GM18870 (cell line): Measurements from ENCODE around the gene A3GALT2.

Experiments
- ATAC-seq: cut with Tn5 transposase; IDR thresholded peaks from one replicate; pipeline ENCODE4 v1.9.1; 2021; ENCODE audit warnings: moderate library complexity; ENCODE audit not compliant: unreplicated experiment

The A3GALT2 gene

DNA sequence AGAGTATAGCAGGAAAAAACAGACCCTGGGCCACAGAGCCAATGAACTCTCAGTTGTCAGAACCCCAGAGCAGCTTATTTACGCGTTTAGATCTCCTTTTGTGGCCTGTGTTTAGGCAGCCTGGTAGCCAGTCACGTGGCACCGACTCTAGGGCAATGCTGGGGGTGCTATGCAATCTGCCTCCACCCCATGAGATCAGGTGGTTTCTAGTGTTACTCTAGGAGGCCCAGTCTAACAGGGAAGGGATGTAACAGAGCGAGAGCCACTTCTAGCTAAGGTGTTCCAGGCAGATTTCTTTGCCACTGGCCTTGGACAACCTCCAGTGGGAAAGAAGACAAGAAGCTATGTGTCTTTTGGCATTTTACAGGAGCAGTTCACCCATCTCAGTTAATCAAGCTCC, 12.0 kb upstream of the A3GALT2 start:
- ATAC-seq = no peak

DNA sequence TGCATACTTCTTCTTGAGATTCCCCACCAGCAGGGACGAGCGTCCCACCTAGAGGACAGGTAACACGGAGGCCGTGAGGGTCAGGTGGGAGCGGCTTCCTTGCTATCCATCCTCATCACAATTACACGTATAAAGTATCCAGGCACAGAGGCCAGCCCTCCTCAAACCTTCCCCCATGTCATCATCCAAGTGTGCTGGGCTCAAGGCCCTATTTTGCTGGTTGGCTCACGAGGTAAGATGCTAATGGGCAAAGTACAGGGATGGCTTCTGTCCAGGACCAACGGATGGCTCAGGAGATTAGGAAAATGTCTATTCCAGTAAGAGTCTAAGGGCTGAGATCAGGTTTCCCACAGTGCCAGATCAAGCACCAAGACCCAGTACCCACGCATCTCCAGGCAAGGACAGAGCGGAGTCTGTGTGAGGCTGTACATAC, 11.5 kb upstream of the A3GALT2 start:
- no peak for ATAC-seq

DNA sequence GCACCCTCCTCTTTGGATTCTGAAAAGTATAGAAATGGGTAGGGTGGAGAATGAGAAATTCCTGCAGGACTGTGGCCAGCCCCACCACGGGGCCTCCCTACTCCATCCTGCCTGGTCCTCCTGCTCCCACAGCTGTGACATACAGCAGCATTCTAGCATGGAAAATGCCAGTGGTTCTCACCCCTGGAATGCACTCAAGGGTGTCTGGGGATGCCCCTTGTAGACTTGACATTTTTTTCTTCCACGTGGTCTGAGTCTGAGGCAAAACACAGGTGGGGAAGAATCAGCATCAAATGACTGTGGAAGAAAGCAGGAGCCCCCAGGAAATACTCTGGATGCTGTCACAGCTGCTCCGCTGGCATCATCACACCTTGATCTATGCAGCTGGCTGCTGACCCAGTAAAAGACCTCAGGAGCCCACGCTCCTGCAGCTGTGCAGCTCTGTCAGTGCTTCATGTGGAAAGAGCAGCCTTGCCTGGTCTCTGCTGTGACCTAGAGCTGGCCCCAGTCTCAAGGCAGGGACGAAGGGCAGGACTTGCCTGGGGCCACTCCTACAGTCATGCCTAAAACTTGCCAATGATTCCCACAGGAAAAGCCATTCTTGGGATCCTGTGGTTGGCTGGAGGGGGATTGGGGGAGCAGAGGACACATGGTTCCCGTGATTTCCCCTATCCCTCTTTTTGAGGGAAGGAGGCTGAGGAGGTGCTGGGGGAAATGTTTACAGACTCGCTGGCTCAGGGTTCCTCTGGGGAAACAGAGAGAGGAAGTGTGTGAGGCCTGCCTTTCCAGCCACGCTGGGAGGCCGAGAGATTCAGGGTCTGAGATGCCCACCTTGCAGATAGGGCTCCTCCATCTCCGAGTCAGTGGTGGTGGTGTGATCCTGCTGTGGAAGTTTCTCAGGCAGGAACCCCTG, 10.8 kb upstream of the A3GALT2 start:
- ATAC-seq = no peak

DNA sequence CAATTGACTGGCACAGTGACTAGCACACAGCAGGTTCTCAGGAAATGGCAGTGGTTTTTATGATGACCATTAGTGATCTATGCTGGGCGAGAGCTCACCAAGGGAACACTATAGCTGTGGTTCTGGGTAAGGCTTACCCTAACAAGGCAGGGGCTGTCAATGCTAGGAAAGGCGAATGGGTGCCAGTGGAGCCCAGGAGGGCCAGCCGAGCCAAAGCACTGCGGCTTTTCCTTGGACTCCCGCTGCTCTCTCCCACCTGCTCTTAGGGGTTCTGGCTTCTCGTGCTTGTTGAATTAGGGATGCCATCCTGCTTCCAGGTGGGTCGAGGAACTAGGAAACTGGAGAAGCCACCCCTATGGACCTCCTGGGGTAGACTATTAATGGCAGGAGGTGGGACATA, 10.0 kb upstream of the A3GALT2 start:
- ATAC-seq = no peak

DNA sequence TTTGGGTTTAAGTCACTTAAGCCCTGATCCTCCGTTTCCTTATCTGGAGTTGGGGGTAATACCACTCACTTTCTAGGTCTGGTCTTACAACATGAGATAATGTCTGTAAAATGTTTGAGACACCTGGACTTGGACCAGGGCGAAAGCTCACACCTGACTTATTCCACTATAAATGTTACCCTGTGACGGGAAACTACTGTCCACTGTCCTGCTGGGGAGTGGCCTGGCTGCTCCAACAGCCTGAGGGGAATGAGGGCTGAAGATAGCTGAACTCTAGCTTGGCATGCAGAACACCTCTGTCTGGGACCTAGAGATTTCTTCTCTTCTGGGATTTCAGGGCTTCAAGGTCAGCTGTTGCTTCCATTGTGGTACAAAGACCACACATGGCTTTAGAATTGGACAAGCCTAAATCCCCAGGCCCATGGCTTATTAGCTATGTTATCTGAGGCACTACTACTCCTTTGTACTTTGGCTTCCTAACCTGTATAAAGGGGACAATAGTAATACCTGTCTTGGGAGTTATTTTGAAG, 9.5 kb upstream of the A3GALT2 start:
- no peak for ATAC-seq

DNA sequence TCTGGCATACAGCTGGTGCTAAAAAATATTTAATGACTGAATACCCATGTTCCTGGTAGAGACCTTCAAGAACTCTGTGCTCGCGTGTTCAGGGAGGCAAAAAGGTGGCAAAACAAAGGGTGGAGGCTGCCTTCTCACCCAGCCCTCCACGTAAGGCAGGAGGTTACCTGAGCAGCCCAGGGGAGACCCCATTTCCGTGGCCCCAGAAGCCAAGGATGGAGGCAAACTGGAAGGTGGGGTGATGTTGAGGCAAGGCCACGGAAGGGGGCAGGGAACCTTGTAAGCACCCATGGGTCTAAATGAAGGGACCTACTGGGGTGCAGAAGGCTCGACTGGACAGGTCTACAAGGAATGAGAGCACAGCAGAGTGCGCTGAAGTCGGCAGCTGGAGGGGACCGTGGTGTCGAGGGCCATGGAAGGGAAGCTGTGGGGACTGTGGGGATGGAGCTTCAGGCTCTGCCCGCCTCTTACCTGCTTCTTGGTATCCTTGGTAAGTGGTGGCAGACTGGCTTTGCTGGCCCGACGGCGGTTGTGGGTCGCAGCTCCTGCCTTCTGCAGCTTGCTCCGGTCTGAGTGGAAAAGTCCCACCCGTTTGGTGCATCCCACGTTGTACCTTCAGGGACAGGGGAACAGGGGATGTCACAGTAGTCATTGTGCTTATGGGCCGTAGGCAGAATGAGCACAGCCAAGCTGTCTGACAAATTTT, 8.9 kb upstream of the A3GALT2 start:
- no peak for ATAC-seq

DNA sequence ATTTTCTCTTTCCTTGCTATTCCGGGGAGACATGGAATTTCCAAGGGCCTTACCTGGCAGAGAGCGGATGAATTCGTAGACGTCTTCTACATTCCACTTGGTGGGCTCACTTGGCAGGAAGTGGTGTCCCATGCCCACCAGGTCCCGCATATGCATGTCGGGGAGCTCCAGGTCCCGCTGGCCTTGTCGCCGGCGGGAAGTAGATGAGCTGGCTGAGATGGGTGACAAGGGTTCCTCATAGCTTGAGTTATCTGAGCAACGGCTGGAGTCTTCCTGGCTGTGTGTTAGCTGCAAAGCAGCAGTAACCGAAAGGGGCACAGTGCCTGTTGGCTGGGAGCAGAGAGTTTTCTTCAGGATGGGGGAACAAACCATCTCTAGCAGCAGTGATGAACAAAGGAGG, 7.9 kb upstream of the A3GALT2 start:
- ATAC-seq = no peak

DNA sequence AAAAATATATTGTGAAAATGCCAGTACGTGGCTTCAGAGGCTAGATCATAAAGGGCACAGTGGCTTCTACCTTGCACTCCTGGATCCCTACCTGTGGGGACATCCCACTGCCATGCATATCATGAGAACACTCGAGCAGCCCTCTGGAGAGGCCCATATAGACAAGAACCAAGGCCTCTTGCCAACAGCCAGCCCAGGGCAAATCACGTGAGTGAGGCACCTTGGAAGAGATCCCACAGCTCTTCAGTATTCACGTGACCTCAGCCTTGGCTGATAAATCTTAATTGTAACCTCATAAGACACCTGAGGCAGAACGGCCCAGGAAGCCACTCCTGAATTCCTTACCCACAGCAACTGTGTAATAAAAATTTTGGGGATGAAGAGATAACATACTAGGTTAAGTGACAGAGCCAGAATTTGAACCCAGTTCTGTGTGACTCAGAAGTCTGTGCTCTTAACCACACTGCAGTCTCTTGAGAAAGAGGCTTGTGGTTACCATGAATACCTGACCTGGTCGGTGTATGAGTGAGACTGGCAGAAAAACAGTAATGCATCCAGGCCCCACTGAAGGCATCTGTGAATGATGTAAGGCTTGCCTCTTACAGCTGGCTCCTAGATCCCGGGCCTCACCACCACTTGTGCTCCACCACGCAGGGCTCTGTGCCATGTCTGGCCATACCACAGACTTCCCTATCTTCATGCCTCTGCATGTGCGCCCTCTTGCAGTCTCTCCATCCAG, 6.9 kb upstream of the A3GALT2 start:
- ATAC-seq = no peak

DNA sequence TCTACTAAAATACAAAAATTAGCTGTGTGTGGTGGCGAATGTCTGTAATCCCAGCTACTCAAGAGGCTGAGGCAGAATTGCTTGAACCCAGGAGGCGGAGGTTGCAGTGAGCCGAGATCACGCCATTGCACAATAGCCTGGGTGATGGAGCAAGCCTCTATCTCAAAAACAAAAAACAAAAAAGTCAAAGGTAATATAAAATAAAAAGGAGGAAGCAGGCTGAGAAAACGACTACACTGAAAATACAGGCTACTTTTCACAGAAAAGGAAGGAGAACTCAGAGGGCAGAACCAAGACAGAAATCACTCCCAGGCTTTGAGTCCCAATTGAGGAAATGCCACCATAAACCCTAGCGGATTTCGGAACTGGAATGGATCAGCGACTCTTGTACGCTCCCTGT, 5.9 kb upstream of the A3GALT2 start:
- no peak for ATAC-seq

DNA sequence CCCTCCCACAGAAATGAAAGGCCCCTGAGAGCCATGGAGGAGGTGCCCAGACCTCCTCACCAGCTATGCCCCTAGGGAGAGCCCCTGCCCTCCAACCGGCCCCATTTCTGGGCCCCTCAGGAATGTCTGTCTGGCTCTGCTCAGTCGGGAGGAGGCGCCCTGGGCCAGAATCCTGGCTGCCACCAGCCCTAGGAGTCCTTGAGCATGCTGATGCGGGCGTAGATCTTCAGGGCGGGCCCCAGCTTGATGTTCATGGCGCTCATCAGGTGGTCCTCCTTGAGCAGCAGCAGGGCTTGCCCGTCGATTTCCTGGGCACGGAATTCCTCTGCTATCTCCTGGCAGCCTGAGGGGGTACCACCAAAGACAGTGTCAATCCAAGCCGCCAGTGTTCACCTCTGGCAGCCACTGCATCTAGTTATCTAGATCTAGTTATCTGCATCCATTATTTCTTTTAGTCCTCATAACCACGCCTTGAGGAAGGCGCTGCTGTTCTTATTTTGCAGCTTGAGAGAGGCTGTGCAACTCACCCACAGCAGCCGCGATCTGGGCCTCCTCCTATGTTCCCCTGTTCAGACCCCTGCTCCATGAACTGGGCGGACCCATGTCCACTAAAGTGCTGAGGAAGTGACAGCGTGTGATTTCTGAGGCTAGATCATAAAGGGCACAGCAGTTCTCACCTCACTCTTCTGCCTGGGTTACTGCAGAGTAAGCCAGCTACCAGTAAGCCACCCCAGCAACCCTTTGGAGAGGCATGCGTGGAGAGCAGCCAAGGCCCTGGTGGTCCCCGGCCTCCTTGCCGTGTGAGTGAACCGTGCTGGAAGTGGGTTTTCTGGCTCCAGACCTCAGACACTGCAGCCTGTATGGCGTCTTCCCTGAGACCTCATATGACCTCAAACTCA, 4.0 kb upstream of the A3GALT2 start:
- ATAC-seq = no peak

DNA sequence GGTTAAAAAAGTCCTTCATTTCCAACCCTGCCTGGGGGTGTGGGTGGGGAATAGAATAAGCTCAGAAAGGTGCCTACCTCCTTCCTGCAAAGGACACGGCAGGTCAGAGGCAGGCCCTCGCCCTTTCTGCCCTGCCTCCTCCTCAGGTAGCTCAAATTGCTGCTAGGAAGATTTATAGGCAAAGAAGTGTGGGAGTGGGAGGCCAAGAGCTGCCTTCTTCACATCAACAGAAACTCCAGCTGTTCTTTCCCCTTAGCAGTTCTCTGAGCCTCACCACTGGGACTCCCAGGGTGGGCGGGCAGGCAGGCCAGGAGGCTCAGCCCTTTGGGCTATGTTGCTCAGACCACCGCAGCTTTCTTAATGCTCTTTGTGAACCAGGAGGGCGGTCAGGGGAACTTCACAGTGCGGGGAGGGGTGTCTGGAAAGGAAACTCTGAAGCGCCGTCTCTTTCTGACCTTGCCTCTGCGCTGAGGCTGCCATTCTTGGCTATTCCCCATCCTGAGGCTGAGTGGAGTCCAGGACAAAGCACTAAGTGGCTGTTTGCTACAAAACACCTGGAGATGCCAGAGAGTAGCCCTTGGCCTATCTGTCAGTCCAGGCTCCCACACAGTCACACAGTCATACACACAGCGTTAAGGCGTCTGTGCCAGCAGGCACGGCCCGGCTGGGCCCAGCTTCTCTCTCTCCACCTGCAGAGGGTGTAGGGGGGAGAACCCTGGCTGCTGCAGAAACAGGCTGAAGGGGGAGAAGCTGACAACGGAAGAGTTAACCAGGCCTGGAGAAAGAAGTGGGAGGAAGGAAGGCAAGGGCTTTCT, 3.0 kb upstream of the A3GALT2 start:
- ATAC-seq = no peak

DNA sequence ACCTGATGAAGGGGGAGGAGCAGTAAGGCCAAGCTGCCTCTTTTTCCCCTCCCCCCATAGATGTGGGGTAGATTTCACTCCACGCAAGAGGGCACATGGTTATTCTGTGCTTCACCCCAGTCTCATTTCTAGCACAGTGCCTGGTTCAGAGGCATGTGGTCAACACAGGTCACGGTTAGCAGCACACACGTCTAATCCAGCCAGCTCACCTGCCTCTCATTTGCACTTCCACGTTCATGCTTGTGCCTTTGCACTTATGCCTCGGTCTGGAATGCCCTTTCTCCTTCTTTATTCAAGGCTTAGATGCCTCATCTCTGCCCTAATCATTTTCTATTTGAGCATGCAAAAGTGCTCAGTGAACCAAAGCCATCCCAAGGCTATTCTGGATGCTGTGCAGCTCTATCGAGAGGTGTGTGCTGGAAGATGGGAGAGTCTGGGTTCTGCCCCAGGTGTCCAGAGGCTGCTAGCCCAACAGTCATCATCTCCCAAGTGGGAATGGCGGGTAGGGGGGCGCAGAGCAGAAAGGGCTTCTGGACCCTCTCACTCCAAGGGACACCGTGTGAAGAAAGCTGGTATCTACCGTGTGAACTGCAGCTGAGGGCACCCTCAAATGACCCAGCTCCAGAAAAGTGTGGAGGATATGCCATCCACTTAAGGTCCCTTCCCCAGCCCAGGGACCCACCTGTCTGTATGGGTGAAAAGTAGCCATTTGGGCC, 2.1 kb upstream of the A3GALT2 start:
- no peak for ATAC-seq

DNA sequence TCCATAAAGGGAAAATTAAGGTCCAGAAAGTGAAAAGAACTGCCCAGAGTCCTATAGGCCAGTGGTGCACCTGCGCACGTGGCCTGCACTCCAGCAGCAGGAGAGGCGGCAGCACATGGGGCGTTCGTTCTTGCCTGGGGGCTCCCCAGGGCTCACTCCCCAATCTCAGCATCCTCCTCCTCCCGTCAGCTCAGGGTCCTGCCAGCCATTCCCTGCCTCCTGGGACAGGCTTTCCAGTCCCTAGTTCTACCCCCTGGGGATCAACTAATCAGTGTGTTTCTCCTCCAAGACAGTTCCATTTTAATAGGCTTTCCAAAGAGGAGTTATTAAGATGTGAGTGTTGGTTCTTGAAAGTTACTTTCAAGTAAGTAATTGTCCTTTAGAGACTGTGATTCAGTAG, 1.2 kb upstream of the A3GALT2 start:
- no peak for ATAC-seq

DNA sequence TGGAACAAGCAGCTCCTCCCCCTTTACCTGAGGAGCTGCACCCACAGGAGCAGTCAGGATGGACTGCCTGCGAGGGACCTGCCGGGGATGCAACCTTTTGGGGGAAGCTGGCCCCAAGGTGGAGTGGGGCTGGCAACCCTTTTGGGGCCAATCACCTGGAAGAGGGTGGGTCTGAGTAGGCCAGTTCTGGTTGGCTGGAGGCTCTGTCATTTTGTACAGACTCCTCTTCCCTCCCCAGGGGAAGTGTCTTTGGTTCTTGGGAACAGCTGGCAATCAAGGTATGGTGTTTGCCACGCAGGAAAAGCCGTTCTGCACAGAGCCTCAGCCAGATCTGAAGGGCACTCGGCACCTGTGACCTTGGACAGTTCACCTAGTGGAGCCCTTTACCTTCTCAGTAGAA, 280 bp upstream of the A3GALT2 start:
- ATAC-seq = no peak

DNA sequence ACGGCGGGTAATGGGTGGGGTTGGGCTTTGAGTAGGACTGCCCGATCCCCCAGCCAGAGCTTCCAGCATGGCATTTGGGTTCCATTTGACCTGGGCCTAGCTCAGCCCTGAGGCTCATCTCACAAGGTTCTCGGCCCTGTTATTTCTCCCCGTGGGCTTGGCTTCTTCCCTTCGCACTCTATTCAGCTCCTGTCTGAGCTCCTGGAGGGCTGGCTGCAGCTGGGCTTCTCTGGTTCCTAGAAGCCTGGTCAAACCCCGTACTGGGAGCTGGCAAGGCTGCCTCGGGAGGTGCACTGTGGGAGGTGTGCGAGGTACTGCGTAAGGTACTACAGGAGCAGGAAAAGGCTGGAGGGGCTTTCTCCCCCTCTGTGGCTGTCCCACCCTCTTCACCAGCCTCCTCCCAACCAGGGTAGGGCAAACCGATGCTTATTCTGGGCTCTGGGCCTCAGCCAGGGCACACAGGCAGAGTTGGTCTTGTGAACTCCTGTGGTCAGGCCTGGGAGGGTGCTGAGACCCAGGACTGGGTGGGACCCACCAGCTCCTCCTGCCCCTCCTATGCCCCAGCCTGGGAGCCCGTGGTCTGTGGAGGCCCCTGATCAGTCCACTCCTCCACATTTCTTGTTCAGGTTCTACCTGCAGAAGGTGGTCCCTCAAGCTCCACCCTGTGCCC, 814 bp downstream of the A3GALT2 start:
- ATAC-seq = no peak

DNA sequence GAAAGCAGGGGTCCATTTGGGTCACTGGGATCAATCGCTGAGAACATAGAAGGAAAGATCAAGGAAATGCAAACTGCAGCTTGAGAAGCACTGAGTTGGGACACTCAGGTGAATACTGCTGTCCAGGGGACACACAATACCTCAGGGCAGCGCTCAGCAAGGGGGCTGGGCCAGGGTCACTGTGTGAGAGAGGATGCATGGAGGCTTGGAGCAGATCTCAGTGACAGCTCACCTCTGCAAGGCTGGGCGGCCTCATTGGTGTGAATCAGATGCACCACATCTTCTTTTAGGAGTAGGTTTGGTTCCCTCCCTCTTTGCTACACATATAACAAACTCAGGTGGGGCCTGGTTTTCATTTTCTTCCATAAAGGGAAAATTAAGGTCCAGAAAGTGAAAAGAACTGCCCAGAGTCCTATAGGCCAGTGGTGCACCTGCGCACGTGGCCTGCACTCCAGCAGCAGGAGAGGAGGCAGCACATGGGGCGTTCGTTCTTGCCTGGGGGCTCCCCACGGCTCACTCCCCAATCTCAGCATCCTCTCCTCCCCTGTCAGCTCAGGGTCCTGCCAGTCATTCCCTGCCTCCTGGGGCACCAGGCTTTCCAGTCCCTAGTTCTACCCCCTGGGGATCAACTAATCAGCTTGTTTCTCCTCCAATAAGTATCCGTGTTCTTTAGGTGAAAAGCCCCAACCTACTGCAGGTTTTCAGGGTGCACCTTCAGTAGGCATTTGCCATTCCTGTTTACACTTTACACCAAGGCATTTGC, 1.5 kb downstream of the A3GALT2 start:
- ATAC-seq = no peak

DNA sequence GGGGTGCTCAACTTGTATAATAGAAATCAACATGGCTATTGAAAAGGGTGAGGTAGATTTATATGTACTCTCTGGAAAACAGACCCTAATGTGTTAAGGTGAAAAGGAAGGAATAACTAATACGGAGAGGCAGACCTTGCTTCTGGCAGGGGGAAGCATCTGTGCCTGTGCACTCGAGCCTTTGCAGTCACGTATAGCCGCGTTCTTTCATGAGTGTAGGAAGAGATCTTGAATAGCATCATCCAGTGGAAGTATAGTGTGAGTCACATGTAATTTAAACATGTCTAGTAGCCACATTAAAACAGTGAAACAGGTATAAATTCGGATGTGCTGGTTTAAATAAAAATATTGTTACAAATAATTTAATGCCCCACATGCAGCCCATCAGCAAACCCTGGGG, 3.0 kb downstream of the A3GALT2 start:
- ATAC-seq = no peak

DNA sequence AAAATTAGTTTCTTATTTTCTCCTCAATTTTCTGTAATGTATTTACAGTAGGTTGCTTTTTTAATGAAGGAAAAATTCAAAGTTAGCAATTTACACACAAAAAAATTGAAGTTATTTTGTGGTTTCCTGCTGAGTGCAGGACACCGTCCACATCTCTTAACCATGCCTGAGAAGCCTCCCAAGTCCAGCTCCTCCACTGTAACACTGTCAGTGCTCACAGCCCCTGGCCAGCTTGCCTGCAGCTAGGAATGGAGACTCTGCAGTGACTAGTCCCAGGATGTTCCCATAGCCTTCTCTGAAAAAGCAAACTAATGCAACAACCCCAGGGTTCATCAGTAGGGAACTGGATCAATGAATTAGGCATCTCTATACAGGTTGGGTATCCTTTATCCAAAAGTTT, 3.5 kb downstream of the A3GALT2 start:
- ATAC-seq = no peak
